AG04449 (cell line): Measurements from ENCODE around the gene GMDS.
"Not testable (repeated sequence)": the region's sequence is repeated elsewhere in the genome, so short reads cannot be mapped to it uniquely, and the experiment has no call there.

Experiments used
- CTCF ChIA-PET: fragments of 350-600 bp; formaldehyde crosslinking; extraction: SDS; loops from one replicate; lab custom pipeline; 2021; ENCODE audit warnings: antibody characterized with exemption; lab: Yijun Ruan, JAX
- POLR2A ChIA-PET: fragments of 400-600, 350-600 bp; formaldehyde crosslinking; extraction: SDS; loops from one replicate; lab custom pipeline; 2020; ENCODE audit warnings: antibody characterized with exemption, inconsistent platforms; lab: Yijun Ruan, JAX
- DNase-seq: peaks from one replicate; pipeline ENCODE4 v3.0.0-alpha.2; 2010; ENCODE audit warnings: low read depth, low spot score
- H3K4me3 ChIP-seq: 2 replicates; pipeline ENCODE4 v1.5.1; 2011; ENCODE audit warnings: low read depth, mild to moderate bottlenecking, control low read depth, low read length
- CTCF ChIP-seq: IDR thresholded peaks from one replicate; pipeline ENCODE4 v1.5.1; 2011; ENCODE audit warnings: mild to moderate bottlenecking, moderate library complexity, low read length, control low read depth, inconsistent platforms; ENCODE audit not compliant: insufficient read depth; ENCODE audit errors: missing control alignments

GMDS gene

GRCh38 chr6:1850840-1851157, 394.6 kb downstream of the GMDS start:
- H3K4me3 ChIP-seq, result no peak overlapping the region
- no peak for TF ChIP-seq CTCF
- POLR2A ChIA-PET, result no interaction called here
- no peak for DNase-seq
- CTCF ChIA-PET, result interaction anchor here (1.2 kb wide), 1 partner anchor 10 kb away, joined by 4 read pairs; no protein-coding TSS in a partner anchor

GRCh38 chr6:1850121-1850839, 395.1 kb downstream of the GMDS start:
- no peak for DNase-seq
- TF ChIP-seq CTCF, result no peak
- CTCF ChIA-PET, result no interaction called here
- POLR2A ChIA-PET, result no interaction called here
- no peak overlapping the region for H3K4me3 ChIP-seq

- no peak overlapping the region for H3K4me3 ChIP-seq
- POLR2A ChIA-PET, result no interaction called here
- no peak for TF ChIP-seq CTCF
- CTCF ChIA-PET, result no interaction called here
- DNase-seq, result no peak
Measured at GRCh38 chr6:1849691-1850090, 395.7 kb downstream of the GMDS start.

- POLR2A ChIA-PET, result no interaction called here
- no peak for TF ChIP-seq CTCF
- CTCF ChIA-PET, result no interaction called here
- H3K4me3 ChIP-seq, result no peak overlapping the region
- DNase-seq, result no peak
Measured at GRCh38 chr6:1848752-1849151, 396.7 kb downstream of the GMDS start.

GRCh38 chr6:1846611-1847010, 398.8 kb downstream of the GMDS start:
- DNase-seq, result no peak
- ChIA-PET POLR2A (no interaction called here), CTCF (no interaction called here)
- no peak for TF ChIP-seq CTCF
- H3K4me3 ChIP-seq, result no peak overlapping the region

- CTCF ChIA-PET, H3K4me3 ChIP-seq, DNase-seq, POLR2A ChIA-PET: not testable (repeated sequence)
Measured at GRCh38 chr6:1845543-1845942, 399.9 kb downstream of the GMDS start.

GRCh38 chr6:1842334-1842733, 403.1 kb downstream of the GMDS start:
- DNase-seq, result no peak
- TF ChIP-seq CTCF, result no peak
- POLR2A ChIA-PET, result no interaction called here
- CTCF ChIA-PET, result no interaction called here
- H3K4me3 ChIP-seq, result no peak overlapping the region
